NCI-H524 (cell line): Measurements from ENCODE around the gene LRRC37A3.
"Not testable (repeated sequence)": the region's sequence is repeated elsewhere in the genome, so short reads cannot be mapped to it uniquely, and the experiment has no call there.

Experiments used
- DNase-seq, 2 experiments: peaks; one replicate each; lab custom pipeline; 2025; lab: John Stamatoyannopoulos, UW

LRRC37A3 gene

DNA sequence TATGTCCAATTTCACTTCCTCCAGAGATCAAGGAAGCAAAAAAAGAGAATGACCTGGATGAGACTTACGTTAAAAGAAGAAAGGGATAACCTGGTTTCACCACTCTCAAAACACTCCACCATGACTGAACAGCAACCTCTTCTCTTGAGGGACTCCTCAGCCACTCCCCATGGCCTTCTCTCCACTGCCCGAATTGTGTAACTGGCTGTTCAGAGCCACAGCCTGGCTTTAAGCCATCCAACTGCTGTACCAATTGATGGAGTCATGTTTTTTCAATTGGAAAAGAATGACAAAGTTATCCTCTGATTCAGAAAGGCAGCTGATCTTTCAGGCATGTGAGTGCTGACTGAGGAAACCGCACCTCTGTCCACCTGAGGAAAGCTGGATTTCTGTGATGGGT lies 85.2 kb downstream of the LRRC37A3 start:
- not testable (repeated sequence) for DNase-seq

DNA sequence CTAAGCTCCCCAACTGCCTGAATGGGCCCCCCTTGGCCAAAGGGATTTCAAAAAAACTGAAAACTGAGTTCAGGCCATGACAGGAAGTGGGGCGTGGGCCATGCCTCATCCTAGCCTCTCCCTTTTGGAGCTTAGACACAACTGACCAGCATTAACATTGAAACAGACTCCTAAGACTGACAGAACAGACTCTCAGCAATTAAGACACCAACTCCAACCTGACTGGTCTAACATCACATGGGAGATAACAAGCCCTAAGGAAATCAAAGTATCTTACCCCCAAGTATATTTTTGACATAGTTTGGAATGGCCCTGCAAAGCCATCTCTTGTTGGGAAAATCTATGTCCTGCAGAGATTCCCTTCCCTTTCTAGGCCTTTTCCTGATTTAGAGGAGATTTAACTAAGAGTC lies 88.6 kb downstream of the LRRC37A3 start:
- DNase-seq: not testable (repeated sequence)

DNA sequence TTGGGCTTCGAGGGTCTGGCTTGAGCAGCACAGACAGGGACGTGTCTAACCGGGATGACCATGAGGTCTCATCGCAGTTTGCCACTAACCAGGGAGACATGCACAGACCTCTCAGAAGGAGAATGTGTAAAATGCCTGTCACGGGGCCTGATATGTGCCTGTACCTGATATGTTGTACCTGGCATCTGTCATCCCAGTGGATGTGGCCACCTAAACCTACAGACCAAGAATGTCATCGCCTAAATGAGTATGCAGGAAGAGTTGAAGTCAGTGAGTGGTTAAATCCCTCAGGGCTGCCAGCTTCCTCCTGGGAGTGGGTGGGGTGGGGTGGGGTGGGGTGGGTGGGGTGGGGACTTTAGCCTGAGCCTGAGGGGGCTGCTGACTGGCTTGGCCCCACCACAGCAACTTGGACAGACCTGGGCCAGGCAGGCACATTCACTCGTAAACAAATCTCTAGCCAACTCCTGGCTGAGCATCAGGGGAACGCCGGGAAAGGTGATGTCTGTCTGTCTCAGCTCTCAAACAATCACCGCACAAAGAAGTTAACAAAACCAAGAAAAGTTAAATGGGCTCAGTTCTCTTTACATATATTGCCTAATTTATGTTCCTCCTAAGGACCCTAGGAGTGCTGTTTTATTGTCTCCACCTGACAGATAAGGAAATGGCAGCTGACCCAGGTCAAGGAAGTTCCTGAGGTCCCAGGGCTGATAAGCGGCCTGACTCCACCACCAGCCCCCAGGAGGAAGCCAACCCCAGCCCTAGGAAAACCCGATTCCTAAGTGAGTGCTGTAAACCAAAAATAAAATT lies 89.3 kb downstream of the LRRC37A3 start:
- DNase-seq: not testable (repeated sequence)

DNA sequence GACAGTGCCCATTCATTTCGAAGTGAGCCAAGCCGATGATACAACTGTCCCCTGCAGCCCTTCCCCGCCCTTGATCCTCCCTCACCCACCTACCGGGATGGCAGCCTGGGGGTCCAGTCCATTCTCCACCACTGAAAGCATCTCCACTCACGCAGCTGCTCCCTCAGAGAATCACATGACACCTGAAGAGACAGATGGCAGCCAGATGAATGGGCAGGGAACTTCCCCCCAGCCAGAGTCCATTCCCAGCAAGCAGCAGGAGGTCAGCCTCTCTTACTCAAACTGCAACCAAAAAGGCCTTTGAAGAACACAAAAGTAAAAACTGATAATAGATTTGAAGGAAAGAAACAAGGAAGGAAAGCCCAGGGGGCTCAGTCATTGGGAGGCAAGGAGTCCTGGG lies 90.2 kb downstream of the LRRC37A3 start:
- peak; percentile 22 to 65 for DNase-seq

DNA sequence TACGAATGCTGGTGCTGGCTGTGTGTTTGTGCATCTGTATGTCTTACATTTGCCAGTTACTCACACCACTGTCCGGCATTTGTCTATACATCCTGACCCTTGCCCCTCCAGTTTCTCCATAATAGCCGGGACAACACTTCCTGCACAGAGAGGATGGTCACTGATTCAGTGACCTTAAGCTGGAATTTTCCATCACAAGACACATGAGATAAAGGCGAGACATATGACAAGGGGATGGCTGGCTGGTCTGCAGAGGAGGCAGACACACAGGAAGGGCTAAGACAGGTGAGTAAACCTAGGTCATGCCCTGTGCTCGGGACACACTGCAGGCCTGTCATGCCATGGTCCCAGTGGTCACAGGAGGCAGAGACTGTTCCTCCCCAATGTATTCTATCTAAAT lies 100.4 kb downstream of the LRRC37A3 start:
- DNase-seq: not testable (repeated sequence)

DNA sequence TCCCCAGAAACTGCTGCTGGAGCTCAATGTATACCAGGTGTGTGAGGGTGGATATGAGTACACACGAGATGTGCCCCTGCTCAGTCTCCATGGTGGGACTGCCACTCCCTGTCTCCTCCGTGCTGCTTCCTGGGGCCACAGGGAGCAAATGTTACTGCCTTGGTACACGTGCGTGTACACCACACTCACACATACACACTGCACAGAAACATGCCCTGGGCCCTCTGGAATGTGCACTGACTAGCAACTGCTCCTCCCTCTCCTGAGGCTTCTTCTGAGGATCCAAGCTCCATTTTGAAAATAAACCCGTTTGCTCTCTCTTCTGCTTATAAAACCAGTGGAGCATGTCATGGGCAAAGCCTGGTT lies 103.5 kb downstream of the LRRC37A3 start:
- not testable (repeated sequence) for DNase-seq

DNA sequence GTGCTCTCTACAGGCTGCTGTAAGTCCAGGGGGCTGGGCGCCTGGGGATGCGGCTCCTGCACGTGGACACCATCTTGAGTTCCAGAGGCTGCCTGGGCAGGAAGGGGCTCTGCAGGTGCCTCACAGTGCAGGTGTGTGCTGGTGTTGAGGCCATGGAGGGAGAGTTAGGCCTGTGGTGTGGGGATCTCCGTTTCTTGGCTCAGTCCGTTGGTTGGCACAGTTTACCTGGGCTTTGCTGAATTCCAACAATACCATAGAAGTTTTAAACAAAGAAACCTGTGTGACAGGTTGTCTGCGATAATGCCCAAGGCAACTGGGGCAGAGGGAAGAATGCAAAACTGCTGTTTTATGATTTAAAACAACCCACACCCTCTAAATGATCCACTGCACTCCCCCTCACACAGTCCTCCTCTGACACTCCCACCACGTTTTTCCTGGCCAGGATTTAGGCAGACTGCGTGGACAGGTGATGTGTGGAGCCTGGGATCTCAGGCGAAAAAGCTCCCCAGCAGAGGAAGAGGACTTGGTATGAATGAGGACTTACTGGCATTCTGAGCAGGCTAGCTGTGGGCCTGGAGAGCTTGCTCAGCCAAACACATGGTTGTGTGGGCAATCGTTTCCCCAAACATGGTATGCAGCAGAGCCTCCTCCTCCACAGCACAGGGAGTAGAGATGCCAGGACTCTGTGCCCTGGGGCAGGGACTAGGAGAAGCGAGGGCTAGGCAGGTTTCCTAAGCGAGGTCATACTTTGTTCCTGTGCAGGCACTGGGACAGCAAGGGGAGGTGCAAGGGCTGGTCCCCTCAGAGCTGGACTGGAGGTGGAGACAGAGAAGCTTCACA lies 104.1 kb downstream of the LRRC37A3 start:
- not testable (repeated sequence) for DNase-seq

DNA sequence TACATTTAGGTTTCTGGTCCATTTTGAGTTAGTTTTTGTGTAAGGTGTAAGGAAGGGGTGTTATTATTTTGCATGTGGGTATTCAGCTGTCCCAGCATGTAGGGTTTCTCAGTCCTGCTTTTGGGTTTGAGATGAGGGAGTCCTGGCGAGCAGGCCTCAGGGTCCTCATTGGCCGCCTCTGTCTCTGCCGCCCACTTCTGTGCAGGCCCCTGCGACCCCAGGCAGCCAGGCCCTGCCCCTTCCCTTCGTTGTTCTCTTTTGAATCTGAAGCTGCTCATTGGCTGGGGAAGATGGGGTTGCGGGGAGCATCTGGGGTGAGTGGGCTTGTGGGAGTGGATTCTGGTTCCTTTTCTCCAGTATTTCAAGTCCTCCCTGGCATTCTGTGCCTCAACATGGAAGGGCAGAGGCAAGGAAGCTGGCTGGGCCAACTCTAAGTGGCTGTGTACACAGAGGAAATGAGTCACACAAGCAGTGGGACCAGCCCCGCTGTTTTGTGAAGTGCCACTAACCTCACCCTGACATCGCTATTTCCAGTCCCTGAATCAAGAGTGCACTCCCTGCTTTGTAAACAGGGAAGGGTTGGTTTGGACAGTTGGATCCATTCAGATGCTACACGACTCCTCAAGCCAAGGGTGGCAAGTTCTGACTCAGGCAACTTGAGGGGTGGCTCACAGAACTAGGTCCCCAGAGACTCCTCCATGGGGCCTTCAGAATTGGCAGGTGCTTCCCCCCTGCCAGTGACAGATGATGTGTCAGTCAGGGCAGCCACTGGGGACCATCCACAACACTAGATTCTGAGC lies 110.9 kb downstream of the LRRC37A3 start:
- DNase-seq: not testable (repeated sequence)
